ENCODE measurements around the gene NGFR.
A peak's percentile ranks its signal among the peaks of the same experiment; 100 is the strongest.

Gene NGFR, protein sequence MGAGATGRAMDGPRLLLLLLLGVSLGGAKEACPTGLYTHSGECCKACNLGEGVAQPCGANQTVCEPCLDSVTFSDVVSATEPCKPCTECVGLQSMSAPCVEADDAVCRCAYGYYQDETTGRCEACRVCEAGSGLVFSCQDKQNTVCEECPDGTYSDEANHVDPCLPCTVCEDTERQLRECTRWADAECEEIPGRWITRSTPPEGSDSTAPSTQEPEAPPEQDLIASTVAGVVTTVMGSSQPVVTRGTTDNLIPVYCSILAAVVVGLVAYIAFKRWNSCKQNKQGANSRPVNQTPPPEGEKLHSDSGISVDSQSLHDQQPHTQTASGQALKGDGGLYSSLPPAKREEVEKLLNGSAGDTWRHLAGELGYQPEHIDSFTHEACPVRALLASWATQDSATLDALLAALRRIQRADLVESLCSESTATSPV

DNA sequence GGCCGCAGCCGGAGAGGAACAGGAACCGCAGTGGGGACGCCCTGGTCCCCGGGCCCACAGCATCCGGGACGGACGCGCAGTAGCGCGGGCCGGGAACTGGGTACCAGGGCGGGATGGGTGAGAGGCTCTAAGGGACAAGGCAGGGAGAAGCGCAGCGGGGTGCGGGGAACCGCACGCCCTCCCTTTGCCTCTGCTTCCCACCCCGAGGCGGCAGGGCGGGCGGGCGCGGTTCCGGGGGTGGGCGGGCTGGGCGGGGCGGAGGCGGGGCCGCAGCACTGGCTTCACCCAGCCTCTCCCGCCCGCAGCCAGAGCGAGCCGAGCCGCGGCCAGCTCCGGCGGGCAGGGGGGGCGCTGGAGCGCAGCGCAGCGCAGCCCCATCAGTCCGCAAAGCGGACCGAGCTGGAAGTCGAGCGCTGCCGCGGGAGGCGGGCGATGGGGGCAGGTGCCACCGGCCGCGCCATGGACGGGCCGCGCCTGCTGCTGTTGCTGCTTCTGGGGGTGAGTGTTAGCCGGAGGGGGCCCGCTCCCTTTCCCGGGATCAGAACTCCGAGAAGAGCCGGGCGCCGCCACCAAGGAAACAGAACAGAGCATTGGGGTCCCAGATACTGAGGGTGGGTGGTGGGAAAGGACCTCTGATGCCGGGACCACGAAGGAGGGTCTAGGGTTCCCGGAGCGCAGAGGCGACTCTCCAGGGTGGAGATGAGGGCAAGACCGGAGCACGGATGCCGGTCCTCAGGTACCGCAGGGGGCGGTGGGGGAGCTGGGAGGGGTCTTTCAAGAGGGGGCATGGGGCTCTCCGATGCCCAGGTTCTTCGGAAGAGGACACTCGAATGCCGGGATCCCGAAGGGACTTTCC, at the start of gene NGFR:
Gene NGFR (plus strand): TSS at position 308 of the 856 bp plus-strand sequence. CDS start 125 bp downstream, at position 433.
- DNase-seq, result peak; percentile 28

DNA sequence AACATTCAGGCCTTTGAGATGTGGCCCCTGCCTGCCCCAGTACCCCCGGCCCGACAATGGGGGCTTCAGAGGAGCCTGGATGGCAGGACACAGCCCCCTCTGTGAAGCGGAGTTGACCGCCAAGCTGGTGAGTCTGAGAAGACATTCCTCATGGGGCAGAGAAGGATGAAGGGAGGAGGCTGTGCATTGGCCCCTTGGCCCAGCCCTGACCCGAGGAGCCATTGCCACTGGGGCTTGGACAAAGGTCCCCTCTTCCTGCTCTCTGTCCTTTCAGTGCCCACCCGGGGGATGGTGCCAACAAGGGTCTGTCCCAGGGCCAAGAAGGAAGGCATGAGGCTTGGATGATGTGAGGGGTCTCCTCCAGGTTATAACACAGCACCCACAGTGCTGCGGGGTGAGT, 49.5 kb upstream of the NGFR start:
- no peak for DNase-seq

DNA sequence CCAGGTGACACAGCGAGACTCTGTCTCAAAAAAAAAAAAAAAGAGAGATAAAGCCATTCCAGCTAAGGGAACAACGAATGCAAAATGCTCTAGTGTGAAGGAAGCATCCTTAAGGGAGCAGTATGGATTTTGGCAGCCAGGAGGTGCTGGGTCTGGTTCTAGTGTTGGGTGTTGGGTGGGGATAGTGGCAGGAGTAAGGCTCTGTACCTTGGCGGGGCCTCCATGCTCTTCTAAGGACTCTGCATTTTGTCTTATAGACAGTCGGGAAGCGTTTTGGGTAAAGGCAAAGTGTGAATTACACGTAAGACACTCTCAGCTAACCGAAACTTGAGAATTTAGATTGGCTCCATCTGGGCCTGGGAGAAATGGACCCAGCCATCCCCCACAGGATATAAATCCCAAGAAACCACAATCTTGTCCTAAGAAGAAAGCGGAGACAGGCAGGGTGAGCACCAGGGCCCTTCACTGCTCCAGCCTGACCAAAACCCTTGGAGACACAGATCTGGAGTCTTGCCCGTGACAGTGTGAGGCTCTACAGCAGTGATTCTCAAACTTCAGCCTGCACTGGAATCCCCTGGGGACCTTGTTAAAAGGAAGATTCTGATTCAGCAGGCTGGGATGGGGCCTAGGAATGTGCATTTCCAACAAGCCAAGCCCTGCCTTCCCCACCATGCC, 47.3 kb upstream of the NGFR start:
- no peak for DNase-seq

DNA sequence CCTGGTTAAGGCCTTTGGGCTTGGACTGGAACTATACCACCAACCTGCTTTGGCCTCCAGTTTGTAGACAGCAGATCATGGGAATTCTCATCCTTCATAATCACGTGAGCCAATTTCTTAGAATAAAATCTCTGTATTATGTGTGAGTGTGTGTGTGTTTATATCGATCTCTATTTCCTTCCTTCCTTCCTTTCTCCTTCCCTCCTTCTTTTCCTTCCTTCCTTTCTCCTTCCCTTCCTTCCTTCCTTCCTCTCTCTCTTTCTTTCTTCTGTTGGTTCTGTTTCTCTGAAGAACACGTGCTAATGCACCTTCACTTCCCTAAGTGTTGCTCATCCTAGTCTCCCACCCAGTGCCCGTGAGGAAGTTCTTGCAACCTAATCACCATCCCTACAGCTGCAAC, 44.9 kb upstream of the NGFR start:
- no peak for DNase-seq

DNA sequence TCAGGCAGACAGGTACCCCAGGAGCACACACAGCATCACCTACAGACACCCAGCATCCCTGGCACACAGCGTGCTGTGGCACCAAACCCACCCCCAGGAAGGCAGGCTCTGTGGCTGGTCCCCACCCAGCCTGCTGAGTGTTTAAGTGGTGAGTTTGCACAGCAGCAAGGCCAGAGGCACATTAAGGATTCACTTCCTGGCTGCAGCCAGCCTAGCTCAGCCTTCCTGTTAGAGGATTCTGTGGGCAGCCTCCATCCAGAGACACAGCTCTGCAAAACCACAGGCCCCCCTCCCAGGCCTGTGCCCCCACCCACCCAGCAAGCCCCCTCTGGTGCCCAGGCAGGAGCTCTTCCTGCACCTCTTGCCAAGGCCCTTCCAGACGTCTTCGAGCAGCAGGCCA, 44.4 kb upstream of the NGFR start:
- no peak for DNase-seq

DNA sequence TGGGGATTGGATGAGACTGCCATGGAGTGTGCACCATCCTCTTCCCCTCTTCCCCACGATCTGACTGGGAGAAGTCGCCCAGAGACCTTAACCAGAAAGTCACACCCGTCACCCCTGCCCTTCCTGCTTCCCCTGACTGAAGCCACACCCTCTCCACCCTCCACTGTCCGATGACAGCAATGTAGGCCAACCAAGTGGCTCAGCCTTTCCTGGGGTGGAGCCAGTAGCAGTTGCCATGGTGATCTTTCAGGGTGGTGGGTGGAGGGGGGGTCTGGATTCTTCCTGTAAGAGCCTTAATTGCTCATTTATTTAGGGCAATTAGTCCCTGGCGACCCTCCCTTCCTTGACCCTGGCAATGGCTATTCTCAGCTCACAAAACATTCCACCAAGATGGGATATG, 42.9 kb upstream of the NGFR start:
- DNase-seq, result no peak

DNA sequence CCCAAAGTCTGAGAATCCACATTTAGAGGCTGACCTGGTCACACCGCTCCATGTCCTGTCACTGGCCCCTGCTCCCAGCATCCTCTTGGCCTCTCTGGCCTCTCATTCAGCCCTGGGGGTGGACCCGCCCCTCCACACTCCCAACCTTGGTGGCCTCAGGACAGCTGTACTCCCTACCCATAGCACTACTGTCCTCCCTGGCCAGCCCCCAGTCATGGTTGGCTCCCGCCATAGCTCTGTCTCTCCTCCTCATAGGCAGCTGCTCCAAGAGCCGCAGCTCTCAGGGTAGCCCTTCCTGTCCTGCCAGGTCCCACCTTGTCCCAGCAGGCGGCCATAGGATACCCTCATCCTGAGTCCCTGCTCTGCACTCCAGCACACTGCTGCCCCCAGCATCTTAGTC, 42.4 kb upstream of the NGFR start:
- DNase-seq, result no peak

DNA sequence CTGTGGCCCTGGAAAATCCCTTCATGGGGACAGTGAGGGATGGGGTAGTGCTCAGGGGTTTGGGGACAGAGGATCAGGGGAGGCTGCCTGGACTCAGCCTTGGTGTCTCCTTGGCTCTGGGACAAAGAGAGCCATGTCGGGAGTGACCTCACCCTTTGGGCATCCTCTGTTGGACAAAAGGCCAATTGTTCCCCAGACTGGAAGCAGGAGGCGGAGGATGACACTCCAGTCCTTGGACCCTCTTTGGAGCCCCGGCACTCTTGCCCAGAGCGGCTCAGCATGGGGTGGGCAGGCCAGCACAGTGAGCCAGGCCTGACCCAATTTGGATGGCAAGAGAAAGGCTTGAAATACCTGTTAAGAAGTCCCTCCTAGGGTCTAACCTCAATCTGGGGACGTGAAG, 41.0 kb upstream of the NGFR start:
- no peak for DNase-seq

DNA sequence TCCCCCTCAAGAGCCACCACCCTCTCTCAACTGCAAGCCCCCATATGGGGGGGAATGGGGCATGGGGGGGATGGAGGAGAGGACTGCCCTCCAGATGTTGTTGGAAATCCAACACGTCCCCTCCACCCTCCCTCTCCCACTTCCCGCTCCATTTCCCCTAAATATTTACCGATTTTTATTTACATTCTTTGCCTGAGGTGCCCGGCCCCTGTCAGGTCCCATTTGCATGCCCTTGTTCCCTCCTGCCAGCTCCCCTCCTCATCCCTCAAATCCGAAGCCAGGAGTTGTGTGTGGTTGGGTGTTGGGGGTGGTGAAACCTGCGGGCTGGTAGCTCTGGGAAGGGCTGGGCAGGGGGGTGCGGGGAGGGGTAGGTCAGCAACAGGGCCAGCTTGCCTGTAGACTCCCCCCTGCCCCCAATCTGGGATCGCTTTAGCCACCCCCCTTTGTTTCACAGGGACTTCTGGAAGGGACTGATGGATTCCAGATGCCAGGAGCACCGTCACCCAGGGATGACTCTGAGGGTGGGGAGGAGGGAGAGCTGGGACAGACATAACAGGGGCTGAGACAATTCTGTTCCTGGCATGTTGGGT, 39.7 kb upstream of the NGFR start:
- no peak for DNase-seq

DNA sequence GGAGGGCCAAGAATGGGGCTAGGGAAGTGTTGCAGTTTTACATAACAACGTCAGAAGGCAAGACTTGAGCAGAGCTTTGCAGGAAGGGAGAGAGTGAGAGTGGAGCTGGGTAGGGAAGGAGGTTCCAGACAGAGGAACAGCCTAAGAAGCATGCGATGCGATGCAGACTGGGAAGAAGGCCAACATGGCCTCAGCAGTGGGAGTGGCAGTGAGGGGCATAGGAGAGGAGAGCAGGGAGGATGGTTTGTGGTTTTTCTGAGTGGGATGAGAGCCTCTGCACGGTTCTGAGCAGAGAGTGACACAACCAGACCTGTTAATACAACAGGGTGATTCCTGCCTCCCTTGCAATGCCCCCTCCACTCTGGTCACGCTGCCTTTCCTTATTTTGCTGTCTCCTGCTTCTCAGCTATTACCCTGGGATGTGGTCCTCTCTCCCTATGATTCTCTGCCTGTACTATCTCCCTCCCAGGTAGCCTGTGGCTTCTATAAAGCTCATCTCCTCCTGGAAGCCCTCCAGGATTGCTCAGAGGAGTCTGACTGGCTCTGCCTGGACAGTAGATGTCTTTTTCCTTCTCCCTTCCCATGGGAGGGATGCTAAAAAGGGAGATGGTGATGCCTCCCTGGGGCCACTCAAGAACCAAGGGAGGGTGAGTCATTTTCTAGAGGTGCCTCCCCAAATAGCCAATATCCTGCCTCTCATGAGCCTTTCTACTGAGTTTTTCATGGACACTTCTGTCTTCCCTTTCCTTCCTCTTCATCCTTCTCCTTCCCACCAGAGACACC, 38.7 kb upstream of the NGFR start:
- DNase-seq, result no peak

DNA sequence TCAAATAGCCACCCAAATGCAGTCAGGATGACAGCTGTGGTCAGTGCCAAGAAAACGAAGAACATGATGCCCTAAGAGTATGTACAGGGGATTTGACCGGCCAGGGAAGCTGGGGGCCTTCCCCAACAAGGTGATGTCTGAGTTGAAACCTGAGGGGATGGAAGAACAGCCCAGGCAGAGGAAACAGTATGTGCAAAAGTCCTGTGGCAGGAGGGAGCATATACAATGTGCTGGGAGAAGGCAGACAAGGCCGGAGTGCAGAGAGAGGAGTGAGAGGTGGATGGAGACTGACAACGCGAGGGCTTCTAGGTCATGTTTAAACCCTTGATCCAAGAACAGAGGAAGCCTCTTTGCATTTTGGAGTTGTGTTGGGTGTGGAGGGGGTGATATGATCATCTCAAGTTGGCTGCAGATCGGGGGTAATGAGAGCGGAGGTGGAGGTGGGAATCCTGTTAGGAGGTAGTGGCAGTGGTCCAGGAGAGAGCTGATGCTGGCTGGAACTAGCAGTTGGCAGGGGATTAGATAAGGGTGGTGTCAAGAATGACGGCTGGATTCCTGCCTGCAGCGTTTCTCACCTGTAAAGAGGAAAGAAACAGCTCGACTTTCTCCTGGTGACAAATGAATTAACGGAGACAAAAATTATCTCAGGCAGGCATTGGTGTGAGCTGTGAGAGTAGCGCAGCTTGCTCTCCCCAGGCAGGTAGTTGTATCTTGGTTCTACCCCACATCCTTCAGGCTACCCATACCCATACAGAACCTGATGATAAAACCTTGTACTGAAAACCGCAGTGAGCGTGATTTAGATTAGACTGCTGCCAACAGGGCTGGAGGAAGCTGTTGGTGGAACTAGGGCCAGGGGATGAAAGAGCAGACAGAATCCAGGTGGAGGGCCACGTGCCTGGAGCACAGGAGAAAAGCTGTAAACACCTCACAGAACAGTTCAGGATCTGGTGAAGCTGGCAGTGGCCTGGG, 37.2 kb upstream of the NGFR start:
- DNase-seq, result no peak

DNA sequence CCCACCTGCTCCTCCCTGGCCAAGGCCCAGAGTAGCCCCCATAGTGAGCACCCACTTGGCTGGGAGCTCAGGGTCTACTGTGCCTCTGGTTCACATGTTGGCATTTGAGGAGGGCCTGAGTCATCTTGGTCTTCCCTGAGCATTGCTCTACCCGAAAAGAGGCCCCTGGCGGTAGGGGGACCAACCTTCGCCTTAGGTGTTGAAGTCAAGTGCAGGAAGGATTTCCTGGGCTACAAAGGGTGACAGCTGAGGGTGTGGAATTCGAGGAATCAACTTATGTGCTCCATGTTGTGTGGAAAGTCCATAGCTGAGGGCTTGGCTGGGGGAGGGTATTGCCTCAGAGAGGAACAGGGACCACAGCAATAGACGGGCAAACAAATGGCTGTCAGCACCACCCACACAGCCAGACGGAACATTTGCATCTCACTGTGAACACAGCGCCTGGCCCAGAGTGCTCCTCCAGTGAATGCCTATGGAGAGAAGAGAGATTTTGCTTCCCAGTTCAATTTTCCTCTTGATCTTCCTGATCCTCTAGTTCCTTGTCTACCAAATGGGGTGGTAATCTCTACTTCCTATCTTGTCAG, 35.6 kb upstream of the NGFR start:
- DNase-seq, result no peak

DNA sequence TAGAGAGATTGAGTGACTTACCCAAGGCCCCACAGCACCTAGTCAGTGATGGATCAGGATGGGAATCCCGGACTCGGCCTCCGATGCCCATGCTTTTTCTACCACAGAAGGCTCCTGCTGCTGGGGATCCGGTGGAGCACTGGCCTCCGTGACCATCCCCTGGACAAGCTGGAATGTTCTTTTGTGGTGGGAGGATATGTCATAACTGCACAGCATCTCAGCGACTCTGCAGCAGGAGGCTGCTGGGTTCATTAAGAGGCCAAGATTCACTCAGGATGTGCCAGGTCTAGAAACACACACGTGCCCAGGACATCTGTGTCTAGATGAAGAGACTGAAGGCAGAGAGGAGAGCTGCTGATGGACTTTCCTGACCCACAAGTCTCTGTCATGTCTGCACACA, 34.7 kb upstream of the NGFR start:
- no peak for DNase-seq

DNA sequence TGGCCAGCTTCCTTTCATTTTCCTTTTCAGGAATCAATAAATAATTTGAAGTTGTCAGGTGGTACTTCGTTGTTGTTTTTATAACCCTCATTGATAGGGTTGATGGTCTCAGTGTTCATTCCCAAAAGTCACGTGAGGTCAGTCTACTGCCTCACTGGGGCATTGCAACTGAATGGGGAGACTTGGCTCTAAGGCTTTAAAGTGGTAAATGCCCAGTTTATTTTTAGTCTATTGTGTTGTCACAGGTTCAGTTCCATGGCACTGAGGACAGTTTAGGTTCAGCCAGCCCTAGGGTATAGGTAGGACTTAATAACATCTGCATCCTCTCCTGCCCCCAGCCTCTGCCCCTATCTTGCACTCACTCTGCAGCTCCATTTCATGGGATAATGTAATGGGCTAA, 33.5 kb upstream of the NGFR start:
- DNase-seq, result no peak

DNA sequence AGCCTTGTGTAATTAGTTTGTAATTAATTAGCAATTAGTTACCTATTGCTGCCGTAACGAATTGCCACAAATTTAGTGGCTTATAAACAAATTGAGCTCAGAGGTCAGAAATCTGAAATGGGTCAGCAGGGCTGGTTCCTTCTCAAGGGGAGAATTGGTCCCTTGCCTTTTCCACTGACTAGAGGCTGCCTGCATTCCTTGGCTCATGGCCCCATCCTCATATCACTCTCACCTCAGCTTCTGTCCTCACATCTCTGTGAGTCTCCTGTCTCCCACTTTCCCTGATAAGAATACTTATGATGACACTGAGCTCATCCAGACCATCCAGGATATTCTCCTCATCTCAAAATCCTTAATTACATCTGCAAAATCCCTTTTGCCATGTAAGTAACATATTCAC, 31.0 kb upstream of the NGFR start:
- DNase-seq, result no peak

DNA sequence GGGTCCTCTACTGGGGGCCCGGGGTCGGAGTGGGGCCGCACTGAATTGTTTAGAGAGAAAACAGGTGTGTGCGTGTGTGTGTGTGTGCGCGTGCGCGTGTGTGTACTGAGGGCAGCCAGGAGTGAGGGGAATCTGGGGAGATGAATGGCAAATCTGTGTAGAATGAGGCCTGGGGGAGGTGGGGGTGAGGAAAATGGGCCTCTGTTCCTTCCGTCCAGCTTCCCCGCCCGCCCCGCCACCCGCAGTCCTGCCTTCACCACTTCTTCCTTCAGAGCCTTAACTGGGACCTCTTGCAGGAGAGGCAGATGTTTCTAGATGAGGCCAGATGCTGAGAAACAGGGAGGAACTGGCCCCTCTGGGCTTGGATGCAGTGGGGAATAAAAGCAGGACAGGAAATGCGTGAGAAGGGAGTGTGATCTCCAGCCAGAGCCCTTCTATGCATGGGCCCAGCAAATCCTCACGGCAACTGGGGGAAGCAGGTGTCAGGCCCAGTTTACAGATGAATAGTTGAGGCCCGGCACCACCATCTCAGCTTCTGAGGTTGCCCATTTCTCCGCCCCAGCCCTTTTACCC, 29.7 kb upstream of the NGFR start:
- no peak for DNase-seq

DNA sequence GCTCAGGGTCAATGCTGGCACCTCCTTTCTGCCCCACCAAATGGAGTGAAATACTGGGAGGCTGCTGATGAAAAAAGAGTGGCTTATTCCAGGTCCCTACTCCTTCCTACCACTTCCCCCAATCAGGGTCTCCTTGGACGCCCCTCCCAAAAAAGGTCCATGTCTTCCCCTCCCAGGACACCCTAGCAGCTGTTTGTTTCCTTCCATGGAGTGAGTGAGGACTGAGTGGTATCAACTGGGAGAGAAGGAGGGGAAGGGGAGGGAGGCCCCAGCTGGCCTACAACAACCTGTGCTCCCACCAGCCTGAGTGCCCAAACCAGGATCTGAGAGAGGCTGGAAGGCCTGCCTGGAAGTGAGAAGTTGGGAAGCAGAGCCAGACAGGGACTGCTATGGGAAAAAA, 28.7 kb upstream of the NGFR start:
- no peak for DNase-seq

DNA sequence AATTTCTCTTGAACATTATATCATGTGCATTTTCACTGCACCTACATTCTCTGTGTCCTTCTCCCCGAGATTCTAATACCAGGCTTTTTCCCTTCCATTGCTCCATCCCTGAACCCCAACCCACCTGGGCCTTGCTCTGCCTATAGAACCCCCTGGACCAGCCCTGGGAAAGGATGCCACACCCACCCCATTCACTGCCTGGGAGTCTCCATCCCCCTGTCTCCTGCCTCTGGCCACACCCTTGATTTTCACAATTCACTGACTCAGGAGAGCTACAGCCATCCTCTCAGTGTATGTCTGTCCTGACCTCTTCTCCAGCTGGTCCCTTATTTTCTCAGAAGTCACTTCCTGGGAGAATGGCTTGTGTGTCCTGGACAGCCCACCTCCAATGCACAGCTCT, 27.9 kb upstream of the NGFR start:
- DNase-seq, result no peak

DNA sequence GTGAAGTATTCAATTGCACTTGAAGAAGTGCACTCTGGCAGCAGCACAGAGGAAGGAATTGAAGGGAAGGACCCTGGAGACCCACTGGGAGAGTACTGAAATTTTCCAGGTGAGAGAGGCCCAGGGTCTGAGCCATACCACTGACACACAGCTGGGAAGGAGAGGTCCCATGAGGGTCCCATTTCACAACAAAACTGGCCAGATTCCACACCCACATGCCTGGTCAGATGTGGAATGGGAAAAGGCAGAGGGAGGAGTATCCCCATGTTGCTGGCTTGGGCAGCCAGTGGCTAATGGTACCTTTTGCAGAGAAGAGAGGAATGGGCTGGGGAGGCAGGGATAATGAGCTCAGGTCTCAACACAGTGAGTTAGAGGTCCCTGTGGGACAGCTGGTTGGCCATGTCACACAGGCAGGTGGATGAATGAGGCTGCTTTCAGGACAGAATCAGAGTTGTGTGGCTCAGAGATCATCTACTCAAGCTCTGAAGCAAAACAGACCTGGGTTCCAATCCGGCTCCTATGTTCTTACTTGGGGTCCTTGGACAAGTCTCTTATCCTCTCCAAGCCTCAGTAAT, 26.2 kb upstream of the NGFR start:
- no peak for DNase-seq

Measured in suppressor macrophage treated with lipopolysaccharide for 4 hours (primary cell).